Endothelial cell of umbilical vein (primary cell): Measurements from ENCODE around the gene RER1. TPM values are rescaled to one million over a fixed set of nuclear protein-coding genes. Genes with fewer than 3 reads are reported as not detected.

Experiments
- BruUV-seq: library from RNA; stranded (reverse); fragments of 400-500 nt; replicated peaks from 2 replicates; lab custom pipeline; 2021; lab: Mats Ljungman, UMichigan
- CTCF ChIA-PET: fragments of 300-600, 350-600 bp; sonication (Branson Sonifier 250); formaldehyde crosslinking; loops from one replicate; lab custom pipeline; 2021; ENCODE audit warnings: antibody characterized with exemption, inconsistent platforms; lab: Charles Lee
- POLR2A ChIA-PET: fragments of 300-600, 350-600 bp; sonication (Branson Sonifier 250); formaldehyde crosslinking; loops from one replicate; lab custom pipeline; 2021; ENCODE audit warnings: antibody characterized with exemption, inconsistent platforms; lab: Charles Lee
- DNase-seq: peaks from one replicate; pipeline ENCODE4 v3.0.0-alpha.2; 2011; ENCODE audit warnings: low read depth, low spot score
- FAIRE-seq: peaks from 2 replicates; lab custom pipeline; 2011; peaks lifted over from hg19 to GRCh38; lab: Jason Lieb, UNC
- H2AFZ ChIP-seq: 2 replicates; pipeline ENCODE4 v1.6.0; 2012; ENCODE audit warnings: low read depth, low read length, control low read depth, inconsistent platforms
- H3K27ac ChIP-seq: 2 replicates; pipeline ENCODE4 v1.5.1; 2011; ENCODE audit warnings: low read depth, mild to moderate bottlenecking, control low read depth, low read length, moderate library complexity; ENCODE audit not compliant: insufficient read depth
- H3K27me3 ChIP-seq, 2 experiments: 2 replicates each; pipeline versions ENCODE4 v1.6.0 to v1.6.1; 2011; ENCODE audit warnings: low read length in 2 of 2, mixed read lengths in 1 of 2; ENCODE audit not compliant: control insufficient read depth in 2 of 2, insufficient read depth in 2 of 2
- H3K36me3 ChIP-seq, 2 experiments: 2 replicates in 1 of 2; 3 replicates in 1 of 2; pipeline ENCODE4 v1.5.1; 2011; ENCODE audit warnings: low read length in 2 of 2, mild to moderate bottlenecking in 1 of 2, moderate library complexity in 1 of 2; ENCODE audit not compliant: control insufficient read depth in 2 of 2, insufficient read depth in 2 of 2; ENCODE audit errors: extremely low read depth in 1 of 2
- H3K4me1 ChIP-seq: 3 replicates; pipeline ENCODE4 v1.5.1; 2011; ENCODE audit warnings: mild to moderate bottlenecking, low read length; ENCODE audit not compliant: control insufficient read depth, insufficient read depth; ENCODE audit errors: extremely low read depth
- H3K4me2 ChIP-seq: 2 replicates; pipeline ENCODE4 v1.6.1; 2011; ENCODE audit warnings: low read length, control low read depth, mixed read lengths; ENCODE audit not compliant: insufficient read depth
- H3K4me3 ChIP-seq, 3 experiments: fragments of 200-600 bp in 1 of 3; sonication (generic), shearing (Covaris generic) in 1 of 3; replicated peaks in 1 of 3; 2 replicates each; pipeline ENCODE4 v1.5.1; 2011 to 2016; ENCODE audit warnings: control low read depth in 3 of 3, low read length in 3 of 3, mild to moderate bottlenecking in 2 of 3, inconsistent platforms in 1 of 3, low read depth in 1 of 3, moderate library complexity in 1 of 3; ENCODE audit not compliant: insufficient read depth in 1 of 3
- H3K79me2 ChIP-seq: 2 replicates; pipeline ENCODE4 v1.6.0; 2012; ENCODE audit warnings: low read length, inconsistent platforms; ENCODE audit not compliant: control insufficient read depth, insufficient read depth
- H3K9ac ChIP-seq: replicated peaks from 2 replicates; pipeline ENCODE3; 2011; ENCODE audit warnings: low read length, control low read depth; ENCODE audit not compliant: insufficient read depth; ENCODE audit errors: extremely low read depth
- H3K9me1 ChIP-seq: replicated peaks from 3 replicates; pipeline ENCODE4 v1.6.0; 2011; ENCODE audit warnings: mild to moderate bottlenecking, low read length; ENCODE audit not compliant: control insufficient read depth, insufficient read depth; ENCODE audit errors: extremely low read depth
- H3K9me3 ChIP-seq: replicated peaks from 2 replicates; pipeline ENCODE4 v1.5.1; 2012; ENCODE audit warnings: low read length, inconsistent platforms; ENCODE audit not compliant: control insufficient read depth, insufficient read depth
- H4K20me1 ChIP-seq: replicated peaks from 2 replicates; pipeline ENCODE3; 2011; ENCODE audit warnings: mild to moderate bottlenecking, low read length; ENCODE audit not compliant: control insufficient read depth, insufficient read depth; ENCODE audit errors: extremely low read depth
- EZH2 ChIP-seq: IDR thresholded peaks from 2 replicates; pipeline ENCODE4 v1.6.1; 2012; ENCODE audit warnings: borderline replicate concordance, low read depth, mild to moderate bottlenecking, moderate library complexity, low read length, inconsistent platforms; ENCODE audit not compliant: severe bottlenecking
- FOS ChIP-seq: IDR thresholded peaks from 2 replicates; pipeline ENCODE4 v1.6.1; 2011; ENCODE audit warnings: mild to moderate bottlenecking, low read length, moderate library complexity, borderline replicate concordance; ENCODE audit not compliant: insufficient read depth
- GATA2 ChIP-seq: IDR thresholded peaks from 2 replicates; pipeline ENCODE4 v1.7.0; 2011; ENCODE audit warnings: low read depth, mild to moderate bottlenecking, moderate library complexity, mixed read lengths, low read length; ENCODE audit not compliant: insufficient read length, insufficient read depth
- JUN ChIP-seq: IDR thresholded peaks from 2 replicates; pipeline ENCODE4 v1.6.1; 2011; ENCODE audit warnings: borderline replicate concordance, low read depth; ENCODE audit not compliant: insufficient read length, insufficient read depth
- MYC ChIP-seq: IDR thresholded peaks from one replicate; pipeline ENCODE4 v1.6.1; 2011; ENCODE audit warnings: mild to moderate bottlenecking, low read depth, low read length
- POLR2A ChIP-seq: IDR thresholded peaks from 2 replicates; pipeline ENCODE4 v1.6.1; 2012; ENCODE audit warnings: low read depth, mild to moderate bottlenecking, control low read depth, low read length
- POLR2AphosphoS5 ChIP-seq: IDR thresholded peaks from 2 replicates; pipeline ENCODE4 v1.6.1; 2012; ENCODE audit warnings: low read depth, mild to moderate bottlenecking, control low read depth, low read length, moderate library complexity; ENCODE audit not compliant: insufficient read depth
- dilution Hi-C: fragments of 300-500 bp; cut with MboI; formaldehyde crosslinking; loops from one replicate; pipeline ENCODE4 v1.15.0; 2019; ENCODE audit warnings: low sequenced_read_pairs; ENCODE audit not compliant: extremely low pct_ligation_motif_present
- intact Hi-C: fragments of 100-400 bp; cut with micrococcal nuclease; formaldehyde crosslinking; loops from one replicate; pipeline ENCODE4 v1.10.0; 2022
- polyA plus RNA-seq, 4 experiments: library from polyadenylated mRNA; depleted of rRNA in 3 of 4; stranded (reverse) in 3 of 4; unstranded in 1 of 4; fragments of >200 nt; gene quantifications; 2 replicates each; pipeline versions ENCODE4 v1.2.1 to v1.2.3, GENCODE V29; 2011 to 2012; ENCODE audit warnings: missing spikeins in 1 of 4
- total RNA-seq: library from RNA; stranded (reverse); gene quantifications from 2 replicates; pipeline ENCODE4 v1.2.3, GENCODE V29; 2021
- TF ChIP-seq, protein P1 (sequence below), 2 donors: IDR thresholded peaks; 1 replicate in 1 of 2; 2 replicates in 1 of 2; pipeline ENCODE4 v1.5.1; 2011; ENCODE audit warnings: low read length in 2 of 2, mild to moderate bottlenecking in 2 of 2, moderate library complexity in 2 of 2, control low read depth in 1 of 2, inconsistent platforms in 1 of 2, low read depth in 1 of 2; ENCODE audit not compliant: insufficient read depth in 1 of 2; ENCODE audit errors: extremely low read depth in 1 of 2
- TF ChIP-seq, protein P2 (sequence below): IDR thresholded peaks from 2 replicates; pipeline ENCODE4 v1.6.1; 2011; ENCODE audit not compliant: insufficient read depth, insufficient read length

Gene RER1
- total and polyA plus RNA-seq, 2 donors (not counting 3 experiments of a cell fraction or from before 2014, with no cell fraction given), result 179 to 292 TPM

DNA sequence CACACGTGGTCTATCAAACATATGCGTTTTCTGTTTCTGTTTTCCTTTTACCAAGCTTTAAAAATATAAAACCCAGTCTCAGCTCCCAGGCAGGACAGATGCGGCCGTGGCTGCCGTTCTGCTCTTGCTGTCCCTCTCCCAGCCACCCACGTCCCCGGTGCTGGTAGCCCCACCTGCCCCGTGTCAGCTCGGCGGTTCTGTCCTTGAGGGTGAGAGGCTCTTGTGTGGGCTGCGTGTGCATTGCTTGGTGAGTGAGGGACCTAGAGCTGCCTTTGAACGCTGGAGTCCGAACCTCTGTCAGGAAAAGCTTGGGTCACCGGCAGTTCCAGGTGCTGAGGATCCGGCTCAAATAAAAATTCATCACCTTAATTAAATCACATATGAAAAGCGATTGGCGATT, 4.4 kb downstream of the RER1 start:
- Histone ChIP-seq H3K27ac (no peak overlapping the region), H3K9me3 (no peaks in the 10 kb centered on the region), H3K36me3 (peaks cover 13 to 47% of the 10 kb centered on the region in 2 experiments), H3K79me2 (peaks cover 40% of the 10 kb centered on the region), H3K9me1 (no peaks in the 10 kb centered on the region), H3K4me2 (no peak overlapping the region), H3K4me1 (peaks cover 10% of the 10 kb centered on the region), H3K4me3 (no peak overlapping the region), H3K27me3 (no peaks in the 10 kb centered on the region), H3K9ac (no peak overlapping the region), H2AFZ (no peak overlapping the region), H4K20me1 (no peaks in the 10 kb centered on the region)
- intact Hi-C loops, result no loop called here
- dilution Hi-C loops, result no loop called here
- no TSS peak for BruUV-seq
- TF ChIP-seq POLR2A, result no peak
- CTCF ChIA-PET, result interaction anchor here (1.2 kb wide), 1 partner anchor 201 kb away, joined by 4 read pairs; the partner anchor contains the start of gene FAAP20
- DNase-seq (no peak), FAIRE-seq (no peak)
- POLR2A ChIA-PET, result no interaction called here

DNA sequence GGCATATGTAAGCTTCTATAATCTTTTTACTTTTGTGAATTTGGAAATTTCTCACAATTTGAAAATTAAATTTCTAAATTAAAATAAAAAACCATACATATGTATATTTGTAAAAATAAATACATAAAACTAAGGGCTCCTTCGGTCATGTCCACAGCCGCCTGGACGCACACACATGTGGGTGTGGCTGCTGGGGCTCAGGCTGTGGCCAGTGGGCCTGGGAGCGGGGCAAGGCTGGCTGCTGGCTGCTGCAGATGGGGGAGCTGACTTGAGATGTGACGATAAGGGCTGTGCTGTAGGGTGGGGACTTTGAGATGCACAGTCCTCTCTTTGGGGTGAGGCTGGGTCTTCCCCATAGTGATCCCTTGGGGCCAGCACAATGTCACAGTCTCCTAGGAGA, 4.8 kb downstream of the RER1 start:
- no peaks in the 10 kb centered on the region for H3K9me3 ChIP-seq
- no peaks in the 10 kb centered on the region for H3K9me1 ChIP-seq
- H3K36me3 ChIP-seq, result peaks cover 13 to 48% of the 10 kb centered on the region in 2 experiments
- H3K4me2 ChIP-seq, result no peak overlapping the region
- H4K20me1 ChIP-seq, result no peaks in the 10 kb centered on the region
- DNase-seq (no peak), FAIRE-seq (no peak)
- dilution Hi-C loops (no loop called here), intact Hi-C loops (no loop called here)
- CTCF ChIA-PET, result interaction anchor here (0.8 to 1.2 kb wide), 2 partner anchors 15 to 201 kb away, joined by 3 to 4 read pairs; partner anchors contain the start of gene FAAP20
- no peak overlapping the region for H3K27ac ChIP-seq
- POLR2A ChIA-PET, result no interaction called here
- no peak overlapping the region for H2AFZ ChIP-seq
- TF ChIP-seq EZH2 (no peak), FOS (no peak), POLR2AphosphoS5 (no peak), GATA2 (no peak), MYC (no peak), POLR2A (no peak), JUN (no peak)
- TF ChIP-seq, protein P1, sequence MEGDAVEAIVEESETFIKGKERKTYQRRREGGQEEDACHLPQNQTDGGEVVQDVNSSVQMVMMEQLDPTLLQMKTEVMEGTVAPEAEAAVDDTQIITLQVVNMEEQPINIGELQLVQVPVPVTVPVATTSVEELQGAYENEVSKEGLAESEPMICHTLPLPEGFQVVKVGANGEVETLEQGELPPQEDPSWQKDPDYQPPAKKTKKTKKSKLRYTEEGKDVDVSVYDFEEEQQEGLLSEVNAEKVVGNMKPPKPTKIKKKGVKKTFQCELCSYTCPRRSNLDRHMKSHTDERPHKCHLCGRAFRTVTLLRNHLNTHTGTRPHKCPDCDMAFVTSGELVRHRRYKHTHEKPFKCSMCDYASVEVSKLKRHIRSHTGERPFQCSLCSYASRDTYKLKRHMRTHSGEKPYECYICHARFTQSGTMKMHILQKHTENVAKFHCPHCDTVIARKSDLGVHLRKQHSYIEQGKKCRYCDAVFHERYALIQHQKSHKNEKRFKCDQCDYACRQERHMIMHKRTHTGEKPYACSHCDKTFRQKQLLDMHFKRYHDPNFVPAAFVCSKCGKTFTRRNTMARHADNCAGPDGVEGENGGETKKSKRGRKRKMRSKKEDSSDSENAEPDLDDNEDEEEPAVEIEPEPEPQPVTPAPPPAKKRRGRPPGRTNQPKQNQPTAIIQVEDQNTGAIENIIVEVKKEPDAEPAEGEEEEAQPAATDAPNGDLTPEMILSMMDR (IDR thresholded peaks at IDR 0.05; ENCODE audit: extremely low read depth in 1 of 2, insufficient read depth in 1 of 2, low read depth in 1 of 2, low read length in 2 of 2), result no peak
- TF ChIP-seq, protein P2, sequence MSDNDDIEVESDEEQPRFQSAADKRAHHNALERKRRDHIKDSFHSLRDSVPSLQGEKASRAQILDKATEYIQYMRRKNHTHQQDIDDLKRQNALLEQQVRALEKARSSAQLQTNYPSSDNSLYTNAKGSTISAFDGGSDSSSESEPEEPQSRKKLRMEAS, result no peak
- peaks cover 10% of the 10 kb centered on the region for H3K4me1 ChIP-seq
- no peaks in the 10 kb centered on the region for H3K27me3 ChIP-seq
- H3K9ac ChIP-seq, result no peak overlapping the region
- H3K4me3 ChIP-seq, result no peak overlapping the region
- BruUV-seq, result no TSS peak
- peaks cover 40% of the 10 kb centered on the region for H3K79me2 ChIP-seq
